ENCODE data around the gene THBS2.
"Not testable (repeated sequence)": the region's sequence is repeated elsewhere in the genome, so short reads cannot be mapped to it uniquely, and the experiment has no call there.

Gene THBS2

DNA sequence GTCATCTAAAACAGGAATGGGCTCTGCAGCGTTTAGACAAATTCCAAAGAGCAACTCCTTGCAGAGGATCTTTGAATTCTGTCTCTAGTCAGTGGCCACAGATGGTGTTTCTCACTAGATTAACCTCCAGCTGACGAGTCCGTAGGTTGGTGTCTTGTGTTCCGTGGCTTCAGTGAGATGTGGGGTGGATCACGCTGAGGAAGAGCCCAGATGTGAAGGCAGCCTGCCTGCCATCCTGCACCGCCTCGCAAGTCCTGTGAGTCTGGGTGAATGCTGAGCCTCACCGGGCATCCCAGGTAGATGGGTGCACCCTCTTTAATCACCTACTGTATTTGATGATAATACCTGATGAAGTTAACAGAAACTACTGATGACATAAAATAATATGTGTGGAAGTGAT, 70.4 kb downstream of the THBS2 start:
- Histone ChIP-seq H2BK15ac (replicated peaks; ENCODE audit: low read depth) (no peak overlapping the region), H3K4me2 (ENCODE audit: low read length) (no peak overlapping the region), H2BK5ac (ENCODE audit: low read length) (no peak overlapping the region), H3K27me3 (ENCODE audit: insufficient read depth, low read length, poor library complexity) (no peaks in the 10 kb centered on the region), H3K56ac (ENCODE audit: low read length) (no peak overlapping the region), H4K8ac (ENCODE audit: low read depth, low read length) (no peak overlapping the region), H3K23ac (ENCODE audit: low read length) (no peak overlapping the region), H4K5ac (ENCODE audit: low read length) (no peak overlapping the region), H3K18ac (ENCODE audit: low read length) (no peak overlapping the region), H3K36me3 (ENCODE audit: control insufficient read depth, insufficient read depth, low read length) (no peaks in the 10 kb centered on the region), H3K27ac (ENCODE audit: low read depth, low read length) (no peak overlapping the region), H3K9ac (ENCODE audit: low read length) (no peak overlapping the region), H2AK5ac (ENCODE audit: low read length) (no peak overlapping the region), H2BK120ac (ENCODE audit: low read depth, low read length) (no peak overlapping the region), H3K79me1 (ENCODE audit: low read length) (no peaks in the 10 kb centered on the region), H3K4me1 (ENCODE audit: control insufficient read depth, low read depth, low read length) (no peaks in the 10 kb centered on the region), H3K4me3 (ENCODE audit: low read length) (no peak overlapping the region), H3K79me2 (ENCODE audit: control insufficient read depth, insufficient read depth, low read length) (no peaks in the 10 kb centered on the region), H3K4ac (ENCODE audit: low read depth, low read length) (no peak overlapping the region)
- no peak for DNase-seq
- no CpG with 5 or more reads among the region's 8 CpGs for WGBS (ENCODE audit: extremely low coverage, insufficient coverage, low lambda C conversion rate)

DNA sequence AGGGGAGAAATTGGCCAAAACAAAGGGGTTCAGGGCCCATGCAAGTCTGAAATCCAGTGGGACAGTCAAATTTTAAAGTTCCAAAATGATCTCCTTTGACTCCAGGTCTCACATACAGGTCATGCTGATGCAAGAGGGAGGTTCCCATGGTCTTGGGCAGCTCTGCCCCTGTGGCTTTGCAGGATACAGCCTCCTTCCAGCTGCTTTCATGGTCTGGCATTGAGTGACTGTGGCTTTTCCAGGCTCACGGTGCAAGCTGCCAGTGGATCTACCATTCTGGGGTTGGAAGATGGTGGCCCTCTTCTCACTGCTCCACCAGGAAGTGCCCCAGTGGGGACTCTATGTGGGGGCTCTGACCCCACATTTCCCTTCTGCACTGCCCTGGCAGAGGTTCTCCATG, 73.8 kb downstream of the THBS2 start:
- H3K4ac ChIP-seq (ENCODE audit: low read depth, low read length); H3K79me1 ChIP-seq (ENCODE audit: low read length); H3K56ac ChIP-seq (ENCODE audit: low read length); H4K8ac ChIP-seq (ENCODE audit: low read depth, low read length); H2BK120ac ChIP-seq (ENCODE audit: low read depth, low read length); H3K36me3 ChIP-seq (ENCODE audit: control insufficient read depth, insufficient read depth, low read length); H3K4me2 ChIP-seq (ENCODE audit: low read length); H3K4me3 ChIP-seq (ENCODE audit: low read length); H3K27ac ChIP-seq (ENCODE audit: low read depth, low read length); H3K9ac ChIP-seq (ENCODE audit: low read length); H2AK5ac ChIP-seq (ENCODE audit: low read length); H2BK5ac ChIP-seq (ENCODE audit: low read length); H3K79me2 ChIP-seq (ENCODE audit: control insufficient read depth, insufficient read depth, low read length); H2BK15ac ChIP-seq (replicated peaks; ENCODE audit: low read depth); H3K23ac ChIP-seq (ENCODE audit: low read length); H3K18ac ChIP-seq (ENCODE audit: low read length); H3K4me1 ChIP-seq (ENCODE audit: control insufficient read depth, low read depth, low read length); H3K27me3 ChIP-seq (ENCODE audit: insufficient read depth, low read length, poor library complexity); H4K5ac ChIP-seq (ENCODE audit: low read length); DNase-seq: not testable (repeated sequence)
- WGBS (ENCODE audit: extremely low coverage, insufficient coverage, low lambda C conversion rate): no CpG with 5 or more reads among the region's 1 CpG

DNA sequence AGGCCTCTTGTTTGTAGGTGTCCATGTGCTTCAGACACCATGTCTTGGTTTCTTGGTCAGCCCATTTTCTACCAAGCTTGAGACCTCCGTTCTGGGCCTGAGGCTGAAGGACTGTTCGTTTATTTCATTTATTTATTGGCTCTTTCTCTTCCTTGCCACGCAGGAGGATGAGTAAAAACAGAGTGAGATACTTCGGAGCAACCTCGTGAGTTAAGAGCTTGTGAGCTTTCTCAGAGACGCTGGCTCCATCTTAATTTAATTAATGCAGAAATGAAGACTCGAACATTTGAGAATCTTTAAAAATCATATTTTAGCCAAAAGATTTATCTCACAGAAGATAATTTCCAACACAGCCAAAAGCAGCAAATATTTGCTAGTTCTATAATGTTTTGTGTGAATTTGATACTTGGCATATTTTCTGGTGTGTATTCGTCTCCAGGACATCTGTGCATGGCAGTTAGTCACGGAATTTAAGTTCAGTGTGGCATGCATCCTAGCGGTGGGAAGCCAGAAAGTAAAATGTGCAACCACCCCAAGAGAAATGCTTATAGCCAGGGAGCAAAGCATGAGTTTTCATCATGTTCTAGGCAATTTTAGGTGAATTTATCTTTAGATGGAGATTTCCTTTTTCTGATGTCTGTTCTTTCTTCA, 76.0 kb downstream of the THBS2 start:
- DNase-seq: no peak
- H3K27ac ChIP-seq (ENCODE audit: low read depth, low read length): no peak overlapping the region
- H2BK15ac ChIP-seq (replicated peaks; ENCODE audit: low read depth): no peak overlapping the region

DNA sequence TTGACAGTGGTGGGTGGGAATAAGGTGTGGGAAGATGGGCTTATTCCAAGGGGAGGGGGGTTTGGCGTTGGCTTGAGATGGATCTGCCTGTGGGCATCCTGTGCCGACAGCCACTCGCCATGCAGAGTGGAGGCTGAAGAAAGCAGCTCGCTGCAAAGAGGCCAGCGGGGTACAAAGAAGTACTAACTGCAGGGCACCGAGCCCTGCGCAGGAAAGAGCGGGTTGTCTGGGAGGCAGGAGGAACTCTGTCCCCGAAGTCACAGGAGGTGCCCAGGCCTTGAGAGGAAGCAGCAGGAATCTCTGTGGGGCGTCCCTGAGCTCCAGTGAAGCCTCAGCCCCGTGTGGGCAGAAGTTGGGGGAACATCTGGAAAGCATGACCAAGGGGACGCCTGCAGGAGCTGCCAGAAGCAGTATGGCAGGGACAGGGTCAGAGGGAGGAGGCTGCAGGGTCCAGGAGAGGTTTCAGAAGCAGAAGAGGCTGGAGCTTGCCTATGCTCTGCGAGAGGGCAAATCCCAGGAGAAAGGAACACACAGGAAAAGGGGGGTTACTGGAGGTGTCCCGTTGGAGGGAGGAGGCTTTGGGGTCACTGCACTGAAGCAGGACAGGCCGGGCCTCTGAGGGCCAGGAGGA, 77.2 kb downstream of the THBS2 start:
- H4K5ac ChIP-seq (ENCODE audit: low read length): no peak overlapping the region
- no peak overlapping the region for H4K8ac ChIP-seq (ENCODE audit: low read depth, low read length)
- H3K79me2 ChIP-seq (ENCODE audit: control insufficient read depth, insufficient read depth, low read length): no peaks in the 10 kb centered on the region
- no peak overlapping the region for H3K4me2 ChIP-seq (ENCODE audit: low read length)
- H2BK5ac ChIP-seq (ENCODE audit: low read length): no peak overlapping the region
- no peak overlapping the region for H2AK5ac ChIP-seq (ENCODE audit: low read length)
- H2BK15ac ChIP-seq (replicated peaks; ENCODE audit: low read depth): no peak overlapping the region
- no peaks in the 10 kb centered on the region for H3K4me1 ChIP-seq (ENCODE audit: control insufficient read depth, low read depth, low read length)
- no peak overlapping the region for H3K4me3 ChIP-seq (ENCODE audit: low read length)
- no peak overlapping the region for H2BK120ac ChIP-seq (ENCODE audit: low read depth, low read length)
- DNase-seq: no peak
- no peak overlapping the region for H3K18ac ChIP-seq (ENCODE audit: low read length)
- H3K9ac ChIP-seq (ENCODE audit: low read length): no peak overlapping the region
- H3K27me3 ChIP-seq (ENCODE audit: insufficient read depth, low read length, poor library complexity): no peaks in the 10 kb centered on the region
- no peak overlapping the region for H3K27ac ChIP-seq (ENCODE audit: low read depth, low read length)
- no CpG with 5 or more reads among the region's 15 CpGs for WGBS (ENCODE audit: extremely low coverage, insufficient coverage, low lambda C conversion rate)
- H3K79me1 ChIP-seq (ENCODE audit: low read length): no peaks in the 10 kb centered on the region
- no peak overlapping the region for H3K4ac ChIP-seq (ENCODE audit: low read depth, low read length)
- no peak overlapping the region for H3K23ac ChIP-seq (ENCODE audit: low read length)
- no peak overlapping the region for H3K56ac ChIP-seq (ENCODE audit: low read length)
- no peaks in the 10 kb centered on the region for H3K36me3 ChIP-seq (ENCODE audit: control insufficient read depth, insufficient read depth, low read length)

More for the DNA sequence above, 76.0 kb downstream of the THBS2 start:
- Histone ChIP-seq H2BK120ac (ENCODE audit: low read depth, low read length) (no peak overlapping the region), H3K4me2 (ENCODE audit: low read length) (no peak overlapping the region), H3K18ac (ENCODE audit: low read length) (no peak overlapping the region), H4K5ac (ENCODE audit: low read length) (no peak overlapping the region), H3K4me1 (ENCODE audit: control insufficient read depth, low read depth, low read length) (no peaks in the 10 kb centered on the region), H3K79me2 (ENCODE audit: control insufficient read depth, insufficient read depth, low read length) (no peaks in the 10 kb centered on the region), H3K4ac (ENCODE audit: low read depth, low read length) (no peak overlapping the region), H3K9ac (ENCODE audit: low read length) (no peak overlapping the region), H2AK5ac (ENCODE audit: low read length) (no peak overlapping the region), H3K56ac (ENCODE audit: low read length) (no peak overlapping the region), H4K8ac (ENCODE audit: low read depth, low read length) (no peak overlapping the region), H3K23ac (ENCODE audit: low read length) (no peak overlapping the region), H3K4me3 (ENCODE audit: low read length) (no peak overlapping the region), H3K27me3 (ENCODE audit: insufficient read depth, low read length, poor library complexity) (no peaks in the 10 kb centered on the region), H3K79me1 (ENCODE audit: low read length) (no peaks in the 10 kb centered on the region), H2BK5ac (ENCODE audit: low read length) (no peak overlapping the region), H3K36me3 (ENCODE audit: control insufficient read depth, insufficient read depth, low read length) (no peaks in the 10 kb centered on the region)
- no CpG with 5 or more reads among the region's 10 CpGs for WGBS (ENCODE audit: extremely low coverage, insufficient coverage, low lambda C conversion rate)

DNA sequence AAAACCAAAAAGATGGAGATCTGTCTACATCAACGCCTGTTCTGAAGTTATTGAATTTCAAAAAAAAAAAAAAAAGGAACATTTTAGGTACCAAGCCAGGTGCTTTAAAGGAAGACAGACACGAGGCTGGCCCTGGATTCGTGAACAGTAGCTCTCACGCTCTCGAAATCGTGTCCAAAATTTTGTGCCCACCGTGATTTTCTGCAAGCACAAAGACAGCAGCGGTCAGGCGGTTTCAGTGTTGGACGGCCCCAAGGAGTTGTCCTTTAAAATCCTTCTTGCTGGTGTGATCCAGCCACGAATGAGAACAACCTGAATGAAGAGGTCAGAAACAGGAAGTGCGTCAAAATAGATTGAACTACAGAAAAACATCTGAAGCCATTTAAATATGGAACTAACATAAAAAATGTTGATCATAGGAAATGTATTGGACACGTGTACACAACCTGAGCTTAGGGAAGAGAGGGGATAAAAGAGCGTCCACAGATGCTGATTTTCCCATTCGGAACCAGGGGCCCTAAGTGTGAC, 78.2 kb downstream of the THBS2 start:
- Histone ChIP-seq H3K56ac (ENCODE audit: low read length) (no peak overlapping the region), H4K8ac (ENCODE audit: low read depth, low read length) (no peak overlapping the region), H3K79me1 (ENCODE audit: low read length) (no peaks in the 10 kb centered on the region), H3K4me3 (ENCODE audit: low read length) (no peak overlapping the region), H3K4me2 (ENCODE audit: low read length) (no peak overlapping the region), H3K4me1 (ENCODE audit: control insufficient read depth, low read depth, low read length) (no peaks in the 10 kb centered on the region), H3K23ac (ENCODE audit: low read length) (no peak overlapping the region), H3K4ac (ENCODE audit: low read depth, low read length) (no peak overlapping the region), H4K5ac (ENCODE audit: low read length) (no peak overlapping the region), H2BK120ac (ENCODE audit: low read depth, low read length) (no peak overlapping the region), H3K18ac (ENCODE audit: low read length) (no peak overlapping the region), H3K79me2 (ENCODE audit: control insufficient read depth, insufficient read depth, low read length) (no peaks in the 10 kb centered on the region), H2BK5ac (ENCODE audit: low read length) (no peak overlapping the region), H3K27ac (ENCODE audit: low read depth, low read length) (no peak overlapping the region), H3K36me3 (ENCODE audit: control insufficient read depth, insufficient read depth, low read length) (no peaks in the 10 kb centered on the region), H3K9ac (ENCODE audit: low read length) (no peak overlapping the region), H2BK15ac (replicated peaks; ENCODE audit: low read depth) (no peak overlapping the region), H3K27me3 (ENCODE audit: insufficient read depth, low read length, poor library complexity) (no peaks in the 10 kb centered on the region), H2AK5ac (ENCODE audit: low read length) (no peak overlapping the region)
- DNase-seq: no peak
- no CpG with 5 or more reads among the region's 15 CpGs for WGBS (ENCODE audit: extremely low coverage, insufficient coverage, low lambda C conversion rate)

Data from mesendoderm (in vitro differentiated cells).